Measurements from ENCODE around the gene GSE1.

GSE1 gene

GRCh38 chr16:85636234-85636812, 23.2 kb downstream of the GSE1 start:
- no peak for FAIRE-seq

GRCh38 chr16:85637061-85637807, 24.1 kb downstream of the GSE1 start:
- no peak for FAIRE-seq

GRCh38 chr16:85637808-85638647, 24.9 kb downstream of the GSE1 start:
- no peak for FAIRE-seq

- no peak for FAIRE-seq
Measured at GRCh38 chr16:85638695-85639409, 25.7 kb downstream of the GSE1 start.

- FAIRE-seq, result no peak
Measured at GRCh38 chr16:85639529-85640253, 26.6 kb downstream of the GSE1 start.

- no peak for FAIRE-seq
Measured at GRCh38 chr16:85640254-85640558, 27.1 kb downstream of the GSE1 start.

GRCh38 chr16:85640585-85640984, 27.5 kb downstream of the GSE1 start:
- FAIRE-seq, result no peak

GRCh38 chr16:85641305-85641704, 28.2 kb downstream of the GSE1 start:
- FAIRE-seq, result no peak

- FAIRE-seq, result no peak
Measured at GRCh38 chr16:85641776-85642176, 28.7 kb downstream of the GSE1 start.

- no peak for FAIRE-seq
Measured at GRCh38 chr16:85642762-85643358, 29.7 kb downstream of the GSE1 start.

GRCh38 chr16:85643631-85644030, 30.5 kb downstream of the GSE1 start:
- no peak for FAIRE-seq

- no peak for FAIRE-seq
Measured at GRCh38 chr16:85644093-85644712, 31.1 kb downstream of the GSE1 start.

GRCh38 chr16:85645021-85645589, 32.0 kb downstream of the GSE1 start:
- FAIRE-seq, result no peak

GRCh38 chr16:85646358-85646907, 33.3 kb downstream of the GSE1 start:
- FAIRE-seq, result no peak

- no peak for FAIRE-seq
Measured at GRCh38 chr16:85646976-85647375, 33.9 kb downstream of the GSE1 start.

GRCh38 chr16:85648070-85648714, 35.1 kb downstream of the GSE1 start:
- FAIRE-seq, result no peak

- no peak for FAIRE-seq
Measured at GRCh38 chr16:85648805-85649204, 35.7 kb downstream of the GSE1 start.

GRCh38 chr16:85649411-85650134, 36.5 kb downstream of the GSE1 start:
- FAIRE-seq, result no peak

GRCh38 chr16:85650135-85650843, 37.2 kb downstream of the GSE1 start:
- no peak for FAIRE-seq

Data from colon (tissue), 2 donors.